Liver (tissue), 9 donors: ENCODE data around the gene CREB1. TPM values are rescaled to one million over a fixed set of nuclear protein-coding genes. Genes with fewer than 3 reads are reported as not detected.

Experiments used
- DNase-seq: peaks from one replicate; pipeline ENCODE4 v3.0.0-alpha.2; 2017; ENCODE audit warnings: low spot score
- H3K27ac ChIP-seq, 2 donors: one replicate each; pipeline ENCODE4 v1.7.0; 2013; ENCODE audit warnings: inconsistent platforms in 2 of 2, low read length in 2 of 2, control low read depth in 1 of 2, low read depth in 1 of 2, mild to moderate bottlenecking in 1 of 2
- H3K27me3 ChIP-seq, 4 donors: one replicate each; pipeline versions ENCODE4 v1.6.1 to v1.7.0; 2013; ENCODE audit warnings: low read length in 3 of 4, inconsistent platforms in 1 of 4, mild to moderate bottlenecking in 1 of 4, moderate library complexity in 1 of 4; ENCODE audit not compliant: control insufficient read depth in 4 of 4, insufficient read depth in 4 of 4
- H3K36me3 ChIP-seq, 4 donors: one replicate each; pipeline versions ENCODE4 v1.6.1 to v1.7.0; 2013; ENCODE audit warnings: low read length in 3 of 4, mild to moderate bottlenecking in 3 of 4, low read depth in 1 of 4, moderate library complexity in 1 of 4; ENCODE audit not compliant: control insufficient read depth in 4 of 4, insufficient read depth in 3 of 4
- H3K4me1 ChIP-seq, 4 donors: one replicate each; pipeline versions ENCODE4 v1.6.1 to v1.7.0; 2013; ENCODE audit warnings: low read length in 3 of 4, mild to moderate bottlenecking in 3 of 4, moderate library complexity in 1 of 4; ENCODE audit not compliant: control insufficient read depth in 4 of 4, insufficient read depth in 4 of 4
- H3K4me3 ChIP-seq, 3 donors: one replicate each; pipeline versions ENCODE4 v1.6.1 to v1.7.0; 2013; ENCODE audit warnings: low read length in 3 of 3, control low read depth in 1 of 3, low read depth in 1 of 3, mild to moderate bottlenecking in 1 of 3
- H3K9ac ChIP-seq, 2 donors: one replicate each; pipeline ENCODE4 v1.7.0; 2013; ENCODE audit warnings: low read length in 2 of 2, mild to moderate bottlenecking in 2 of 2, moderate library complexity in 2 of 2, control low read depth in 1 of 2, low read depth in 1 of 2
- H3K9me3 ChIP-seq, 4 donors: one replicate each; pipeline versions ENCODE4 v1.6.1 to v1.7.0; 2013; ENCODE audit warnings: low read length in 3 of 4; ENCODE audit not compliant: control insufficient read depth in 4 of 4
- ATF3 ChIP-seq: IDR thresholded peaks from 2 replicates; pipeline ENCODE4 v1.6.1; 2016; ENCODE audit warnings: antibody characterized with exemption
- CTCF ChIP-seq: fragments of 150-350 bp; IDR thresholded peaks from 2 replicates; pipeline ENCODE4 v1.5.1; 2017; ENCODE audit warnings: improper control_type of control experiment, low read depth, low read length; ENCODE audit not compliant: missing input control
- EGR1 ChIP-seq, 2 donors: IDR thresholded peaks; 2 replicates each; pipeline ENCODE4 v1.6.1; 2016 to 2018; ENCODE audit warnings: antibody characterized with exemption in 2 of 2, low read depth in 2 of 2
- FOXA1 ChIP-seq: IDR thresholded peaks from 2 replicates; pipeline ENCODE4 v1.6.1; 2016; ENCODE audit warnings: antibody characterized with exemption
- FOXA2 ChIP-seq: IDR thresholded peaks from 2 replicates; pipeline ENCODE4 v1.6.1; 2016; ENCODE audit warnings: antibody characterized with exemption
- GABPA ChIP-seq, 2 donors: IDR thresholded peaks in 1 of 2; conservative IDR thresholded peaks in 1 of 2; 2 replicates each; pipeline ENCODE4 v1.6.1; 2016; ENCODE audit warnings: antibody characterized with exemption in 2 of 2, mild to moderate bottlenecking in 1 of 2, moderate library complexity in 1 of 2
- HNF4A ChIP-seq, 2 donors: conservative IDR thresholded peaks; 2 replicates each; pipeline ENCODE4 v1.6.1; 2016; ENCODE audit warnings: antibody characterized with exemption in 2 of 2, mild to moderate bottlenecking in 2 of 2
- HNF4G ChIP-seq: IDR thresholded peaks from 2 replicates; pipeline ENCODE4 v1.6.1; 2016; ENCODE audit warnings: antibody characterized with exemption
- JUND ChIP-seq, 2 donors: IDR thresholded peaks; 2 replicates each; pipeline ENCODE4 v1.6.1; 2016; ENCODE audit warnings: antibody characterized with exemption in 2 of 2
- MAX ChIP-seq: IDR thresholded peaks from 2 replicates; pipeline ENCODE4 v1.6.1; 2016; ENCODE audit warnings: antibody characterized with exemption
- NR2F2 ChIP-seq: IDR thresholded peaks from 2 replicates; pipeline ENCODE4 v1.6.1; 2016; ENCODE audit warnings: antibody characterized with exemption
- SP1 ChIP-seq: IDR thresholded peaks from 2 replicates; pipeline ENCODE4 v1.6.1; 2018; ENCODE audit warnings: antibody characterized with exemption, mild to moderate bottlenecking
- TAF1 ChIP-seq: conservative IDR thresholded peaks from 2 replicates; pipeline ENCODE4 v1.6.1; 2016; ENCODE audit warnings: antibody characterized with exemption, mild to moderate bottlenecking
- ZBTB33 ChIP-seq: IDR thresholded peaks from 2 replicates; pipeline ENCODE4 v1.6.1; 2016; ENCODE audit warnings: antibody characterized with exemption
- WGBS: extraction: QIAGEN DNeasy Blood & Tissue Kit; methylation state at CpG from one replicate; pipeline ENCODE4 v1.1.7; 2013; 5-methylcytosine and 5-hydroxymethylcytosine counted together
- polyA plus RNA-seq, 2 donors: library from polyadenylated mRNA; stranded (reverse) in 1 of 2; unstranded in 1 of 2; fragments of 200-250 nt in 1 of 2; fragments of >200 nt in 1 of 2; fragmentation: Nextera tagmentation in 1 of 2; extraction: Ambion mirVana in 1 of 2; gene quantifications; one replicate each; pipeline versions ENCODE4 v1.2.1 to v1.2.3, GENCODE V29; 2013 to 2015
- total RNA-seq, 2 donors: library from RNA; depleted of rRNA; stranded (reverse); fragments of >200 nt; gene quantifications; one replicate each; pipeline ENCODE4 v1.2.3, GENCODE V29; 2014
- TF ChIP-seq, protein P1 (sequence below): IDR thresholded peaks from 2 replicates; pipeline ENCODE4 v1.6.1; 2016; ENCODE audit warnings: antibody characterized with exemption, mild to moderate bottlenecking
- donor health status: healthy.
- donor health status: healthy.
- donor health status: healthy.
- donor health status: healthy.
- donor health status: healthy.

CREB1 gene
- total and polyA plus RNA-seq, 4 donors: 4.4 to 24.4 (median 14.5) TPM

DNA sequence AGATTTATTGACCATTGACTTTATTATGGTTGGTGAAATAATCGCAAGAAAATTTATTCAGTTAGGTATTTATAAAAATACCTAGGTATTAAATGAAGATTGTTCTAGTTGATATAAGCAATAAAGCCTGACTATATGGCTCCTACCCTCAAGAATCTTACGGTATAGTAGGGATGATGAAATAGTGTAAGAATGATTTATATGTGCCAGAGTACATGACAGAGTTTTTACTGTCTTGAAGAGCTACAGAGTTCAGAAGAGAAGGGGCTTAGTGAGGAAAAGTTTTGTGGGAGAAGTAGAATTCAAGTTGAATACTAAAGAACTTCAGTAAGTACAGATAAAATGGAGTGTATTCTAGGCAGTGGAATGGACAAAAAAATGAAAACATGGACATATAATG lies 9.7 kb downstream of the CREB1 start:
- WGBS: 87% methylated on average over 2 of the region's 2 CpGs

More for the DNA sequence above, 9.7 kb downstream of the CREB1 start:
- no peak for TF ChIP-seq CTCF
- TF ChIP-seq MAX: no peak
- TF ChIP-seq FOXA2: no peak
- TF ChIP-seq JUND (IDR thresholded peaks at IDR 0.05): no peak
- no peak for TF ChIP-seq NR2F2
- TF ChIP-seq TAF1: no peak
- TF ChIP-seq EGR1 (IDR thresholded peaks at IDR 0.05; ENCODE audit: low read depth in 2 of 2): no peak
- TF ChIP-seq GABPA (IDR thresholded peaks at IDR 0.05 in 1 of 2, conservative IDR thresholded peaks at IDR 0.05 in 1 of 2): no peak
- TF ChIP-seq, protein P1, sequence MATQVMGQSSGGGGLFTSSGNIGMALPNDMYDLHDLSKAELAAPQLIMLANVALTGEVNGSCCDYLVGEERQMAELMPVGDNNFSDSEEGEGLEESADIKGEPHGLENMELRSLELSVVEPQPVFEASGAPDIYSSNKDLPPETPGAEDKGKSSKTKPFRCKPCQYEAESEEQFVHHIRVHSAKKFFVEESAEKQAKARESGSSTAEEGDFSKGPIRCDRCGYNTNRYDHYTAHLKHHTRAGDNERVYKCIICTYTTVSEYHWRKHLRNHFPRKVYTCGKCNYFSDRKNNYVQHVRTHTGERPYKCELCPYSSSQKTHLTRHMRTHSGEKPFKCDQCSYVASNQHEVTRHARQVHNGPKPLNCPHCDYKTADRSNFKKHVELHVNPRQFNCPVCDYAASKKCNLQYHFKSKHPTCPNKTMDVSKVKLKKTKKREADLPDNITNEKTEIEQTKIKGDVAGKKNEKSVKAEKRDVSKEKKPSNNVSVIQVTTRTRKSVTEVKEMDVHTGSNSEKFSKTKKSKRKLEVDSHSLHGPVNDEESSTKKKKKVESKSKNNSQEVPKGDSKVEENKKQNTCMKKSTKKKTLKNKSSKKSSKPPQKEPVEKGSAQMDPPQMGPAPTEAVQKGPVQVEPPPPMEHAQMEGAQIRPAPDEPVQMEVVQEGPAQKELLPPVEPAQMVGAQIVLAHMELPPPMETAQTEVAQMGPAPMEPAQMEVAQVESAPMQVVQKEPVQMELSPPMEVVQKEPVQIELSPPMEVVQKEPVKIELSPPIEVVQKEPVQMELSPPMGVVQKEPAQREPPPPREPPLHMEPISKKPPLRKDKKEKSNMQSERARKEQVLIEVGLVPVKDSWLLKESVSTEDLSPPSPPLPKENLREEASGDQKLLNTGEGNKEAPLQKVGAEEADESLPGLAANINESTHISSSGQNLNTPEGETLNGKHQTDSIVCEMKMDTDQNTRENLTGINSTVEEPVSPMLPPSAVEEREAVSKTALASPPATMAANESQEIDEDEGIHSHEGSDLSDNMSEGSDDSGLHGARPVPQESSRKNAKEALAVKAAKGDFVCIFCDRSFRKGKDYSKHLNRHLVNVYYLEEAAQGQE: no peak
- TF ChIP-seq HNF4A (conservative IDR thresholded peaks at IDR 0.05): no peak
- TF ChIP-seq FOXA1: no peak
- TF ChIP-seq ATF3: no peak
- no peak for TF ChIP-seq HNF4G
- no peak for TF ChIP-seq ZBTB33
- no peak for TF ChIP-seq SP1
- Histone ChIP-seq H3K9ac (no peak overlapping the region), H3K27me3 (no peaks in the 10 kb centered on the region), H3K4me3 (no peak overlapping the region), H3K9me3 (no peaks in the 10 kb centered on the region), H3K4me1 (peaks cover 0 to 2% (median 0%) of the 10 kb centered on the region in 4 donors), H3K27ac (no peak overlapping the region), H3K36me3 (peaks cover 0 to 2% (median 0%) of the 10 kb centered on the region in 4 donors)
- no peak for DNase-seq
